ENCODE data around the gene CAMK1.
"Not testable (repeated sequence)": the region's sequence is repeated elsewhere in the genome, so short reads cannot be mapped to it uniquely, and the experiment has no call there.

Gene CAMK1

GRCh38 chr3:9792405-9793160 is 22.8 kb upstream of the CAMK1 start, which contains the start of the genes ARPC4 and TADA3:
Gene ARPC4 (plus strand): TSS chr3:9793082. CDS start chr3:9793122, 40 bp downstream.
Gene TADA3 (minus strand): TSS chr3:9792473. CDS start chr3:9791466, 1,007 bp downstream.
- DNase-seq, result peak; percentile 95 to 96 (median 96)

GRCh38 chr3:9791790-9792404 is 22.1 kb upstream of the CAMK1 start:
- DNase-seq, result no peak

- no peak for DNase-seq
These were observed 21.4 kb upstream of the CAMK1 start for GRCh38 chr3:9791127-9791526.

DNA sequence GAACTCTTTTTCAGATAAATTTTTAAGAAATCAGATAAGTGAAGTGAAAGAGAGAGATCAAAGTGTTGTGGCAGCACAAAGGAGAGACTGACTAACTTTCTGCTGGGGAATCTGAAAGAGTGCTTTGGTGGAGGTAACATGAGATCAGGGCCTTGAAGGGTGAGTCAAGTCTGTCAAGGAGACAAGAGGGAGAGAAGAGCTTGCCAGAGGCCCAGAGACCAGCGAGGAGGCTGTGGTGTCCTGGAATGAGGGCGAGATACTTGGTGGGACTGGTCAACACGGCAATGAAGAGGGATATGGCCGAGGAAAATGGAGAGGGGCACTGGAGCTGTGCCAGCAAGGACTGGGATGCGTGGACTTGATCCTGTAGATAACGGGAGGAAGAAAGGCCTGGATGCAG is 18.0 kb upstream of the CAMK1 start:
- DNase-seq, result no peak

DNA sequence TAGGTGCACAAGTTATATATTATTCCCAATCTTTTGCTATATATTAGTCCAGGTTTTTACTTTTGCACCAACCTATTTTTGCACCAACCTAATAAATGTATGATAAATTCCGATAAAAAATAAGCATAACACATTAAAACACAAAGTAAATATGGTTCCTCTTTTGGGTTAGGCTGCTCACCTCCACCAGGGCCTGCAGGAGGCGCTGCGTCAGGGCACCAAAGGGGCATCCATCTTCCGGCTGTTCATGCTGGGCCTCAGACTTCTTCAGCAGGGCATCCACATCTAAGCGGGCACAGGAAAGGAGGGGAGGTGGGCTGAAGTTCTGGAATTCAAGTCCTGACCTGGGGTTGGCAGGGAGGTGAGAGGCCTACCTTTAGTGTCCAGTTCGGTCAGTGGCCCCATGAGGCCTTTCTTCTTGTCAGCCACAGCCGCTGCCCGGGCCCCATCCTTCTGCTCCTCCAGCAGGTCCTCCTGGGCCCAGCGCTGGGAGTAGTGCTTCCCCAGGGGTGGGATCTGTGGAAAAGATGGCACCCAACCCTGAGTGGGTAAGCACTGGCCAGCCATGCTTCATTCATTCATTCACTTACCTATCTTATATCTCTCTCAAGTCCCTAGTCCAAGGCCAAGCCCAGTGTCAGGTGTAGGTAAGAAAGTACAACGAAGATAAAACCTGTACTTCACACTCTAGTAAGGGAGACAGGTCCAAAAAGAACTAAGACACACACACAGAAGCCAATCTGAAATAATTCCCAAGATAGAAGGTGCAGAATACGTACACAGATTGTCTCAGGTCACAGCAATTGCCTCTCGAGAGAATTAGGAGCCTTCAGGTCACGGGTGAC is 17.3 kb upstream of the CAMK1 start:
- peak in 1 of 3 donors; percentile 37 for DNase-seq

GRCh38 chr3:9786209-9786739 is 16.5 kb upstream of the CAMK1 start:
- DNase-seq, result no peak

GRCh38 chr3:9785602-9786001 is 15.9 kb upstream of the CAMK1 start:
- no peak for DNase-seq

GRCh38 chr3:9784965-9785364 is 15.2 kb upstream of the CAMK1 start:
- DNase-seq, result no peak

DNA sequence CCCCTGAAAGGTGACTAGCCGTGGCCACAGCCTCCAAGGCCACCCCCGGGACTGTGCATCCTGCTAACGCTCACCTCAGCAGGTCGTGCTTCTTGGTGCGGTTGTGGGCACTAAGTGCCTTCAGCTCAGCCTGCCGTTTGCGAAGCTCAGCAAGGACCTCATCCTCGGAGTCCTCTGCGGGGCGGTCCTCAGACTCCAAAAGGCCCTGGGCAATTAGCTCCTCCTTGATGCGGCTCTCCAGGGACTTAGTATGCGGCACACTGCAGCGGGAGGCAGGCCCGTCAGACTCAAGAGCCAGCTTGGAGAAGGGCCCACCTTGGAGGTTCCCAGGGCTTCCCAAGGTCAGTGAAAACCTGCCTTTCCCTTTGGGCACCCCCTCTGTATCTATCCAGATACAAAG is 14.2 kb upstream of the CAMK1 start:
- no peak for DNase-seq

GRCh38 chr3:9782770-9783169 is 13.0 kb upstream of the CAMK1 start:
- DNase-seq, result no peak

DNA sequence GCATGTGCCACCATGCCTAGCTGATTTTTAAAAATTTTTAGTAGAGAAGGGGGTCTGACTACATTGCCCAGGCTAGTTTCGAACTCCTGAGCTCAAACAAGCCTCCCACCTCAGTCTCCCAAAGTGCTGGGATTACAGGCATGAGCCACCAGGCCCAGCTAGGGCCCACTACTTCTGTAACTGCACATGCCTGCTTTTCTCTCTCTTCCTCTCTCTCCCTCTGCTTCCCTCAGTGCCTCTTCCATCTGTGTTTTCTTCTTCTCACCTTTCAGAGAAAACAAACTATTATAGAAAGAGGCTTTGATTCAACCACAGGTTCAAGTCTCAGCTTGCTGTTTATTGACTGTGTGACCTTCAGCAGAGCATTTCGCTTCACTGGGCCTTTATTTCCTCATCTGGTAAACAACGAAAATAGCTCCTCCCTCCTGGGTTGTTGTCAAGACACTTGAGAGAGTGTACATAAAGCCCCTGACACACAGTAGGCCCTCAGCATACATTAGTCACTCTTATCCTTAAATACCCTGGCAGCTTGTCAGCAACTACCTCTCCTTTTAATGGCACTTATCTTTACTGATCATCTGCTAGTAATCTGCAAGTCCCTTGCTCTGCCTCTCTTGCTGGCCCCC is 12.3 kb upstream of the CAMK1 start:
- DNase-seq, result no peak

GRCh38 chr3:9781551-9781950 is 11.8 kb upstream of the CAMK1 start:
- DNase-seq, result no peak

DNA sequence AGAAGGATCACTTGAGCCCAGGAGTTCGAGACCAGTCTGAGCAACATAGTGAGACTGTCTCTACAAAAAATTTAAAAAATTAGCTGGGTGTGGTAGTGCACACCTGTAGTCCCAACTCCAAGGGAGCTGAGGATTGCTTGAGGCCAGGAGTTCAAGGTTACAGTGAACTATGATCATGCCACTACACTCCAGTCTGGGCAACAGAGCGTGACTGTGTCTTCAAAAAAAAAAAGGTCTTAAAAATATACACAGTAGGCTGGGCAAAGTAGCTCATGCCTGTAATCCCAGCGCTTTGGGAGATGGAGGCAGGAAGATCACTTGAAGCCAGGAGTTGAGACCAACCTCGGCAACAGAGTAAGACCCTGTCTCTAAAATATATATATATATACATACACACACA is 11.2 kb upstream of the CAMK1 start:
- no peak for DNase-seq

DNA sequence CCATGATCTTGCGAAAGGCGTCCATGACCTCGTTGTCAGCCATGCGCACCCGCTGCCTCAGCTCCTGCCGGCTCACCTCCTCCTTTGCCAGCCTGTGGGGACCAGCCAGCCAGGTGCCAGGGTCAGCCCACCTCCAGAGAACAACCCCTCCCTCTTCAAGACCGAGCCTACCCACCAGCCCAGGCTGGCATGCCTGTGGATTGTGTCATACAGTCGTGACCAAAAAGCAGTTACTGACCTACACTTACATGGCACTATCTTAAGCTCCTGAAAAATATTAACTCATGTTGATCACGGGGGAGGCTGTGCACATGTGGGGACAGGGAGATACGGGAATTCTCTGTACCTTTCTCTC is 10.7 kb upstream of the CAMK1 start:
- DNase-seq, result peak in 1 of 3 donors; percentile 24

DNA sequence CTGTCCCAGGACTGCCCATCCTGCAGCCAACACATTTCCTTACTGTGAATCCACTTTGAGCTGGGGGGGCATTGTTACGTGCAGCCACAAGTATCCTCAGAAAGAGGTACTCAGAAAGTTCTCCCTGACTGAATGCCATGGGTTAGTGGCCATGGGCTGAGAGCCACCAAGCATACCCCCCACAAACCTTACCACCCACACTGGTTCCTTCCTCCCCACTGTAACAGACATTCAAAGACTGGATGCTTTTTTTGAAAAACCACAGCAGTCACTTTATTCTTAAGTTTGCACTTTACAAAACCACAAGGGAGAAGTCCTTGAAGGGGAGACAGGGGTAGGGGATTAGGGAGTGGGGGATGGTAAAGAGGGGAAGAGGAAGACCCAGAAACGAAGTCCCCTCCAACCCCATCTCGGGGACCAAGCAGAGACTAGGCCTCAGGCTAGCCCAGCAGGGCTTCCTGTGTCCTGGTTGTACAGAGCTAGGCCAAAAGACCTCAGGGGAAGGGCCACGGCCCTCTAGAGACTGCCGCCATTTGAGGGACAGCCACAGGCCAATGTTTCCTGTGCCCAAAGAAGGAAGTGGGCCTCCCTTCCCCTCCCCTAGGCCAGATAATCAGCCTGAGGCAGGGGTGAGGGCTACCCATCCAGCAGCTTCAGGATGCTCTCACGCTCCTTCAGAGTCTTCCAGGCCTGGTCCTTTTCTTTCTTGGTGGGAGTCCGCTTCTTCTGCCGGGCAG is 10.1 kb upstream of the CAMK1 start:
- peak; percentile 31 to 55 (median 31) for DNase-seq

DNA sequence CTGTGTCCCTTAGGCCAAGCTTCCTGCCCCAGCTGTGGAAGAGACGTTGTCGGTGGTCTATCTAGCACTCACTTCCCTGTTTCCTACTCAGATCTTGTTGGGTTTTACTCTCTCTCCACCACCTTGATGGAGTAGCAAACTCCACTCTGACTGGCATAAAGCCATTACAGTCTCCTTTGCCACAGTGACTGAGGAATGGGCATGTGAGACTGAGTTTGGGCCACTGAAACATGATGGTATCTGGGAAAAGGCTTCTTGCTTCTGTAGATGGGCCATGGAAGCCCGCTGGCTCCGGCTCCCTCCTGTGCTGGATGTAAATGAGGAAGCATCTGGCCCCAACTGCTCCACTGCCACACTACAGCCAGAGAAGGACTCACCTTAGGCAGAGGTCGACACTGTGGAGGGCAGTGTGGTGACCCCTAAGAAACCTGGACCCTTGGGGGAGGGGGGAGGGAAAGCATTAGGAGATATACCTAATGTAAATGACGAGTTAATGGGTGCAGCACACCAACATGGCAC is 9.4 kb upstream of the CAMK1 start:
- DNase-seq, result peak in 2 of 3 donors; percentile 30 to 51

GRCh38 chr3:9778143-9779074 is 8.7 kb upstream of the CAMK1 start:
- peak; percentile 79 to 88 (median 84) for DNase-seq

- DNase-seq, result no peak
These were observed 7.9 kb upstream of the CAMK1 start for GRCh38 chr3:9777694-9778021.

DNA sequence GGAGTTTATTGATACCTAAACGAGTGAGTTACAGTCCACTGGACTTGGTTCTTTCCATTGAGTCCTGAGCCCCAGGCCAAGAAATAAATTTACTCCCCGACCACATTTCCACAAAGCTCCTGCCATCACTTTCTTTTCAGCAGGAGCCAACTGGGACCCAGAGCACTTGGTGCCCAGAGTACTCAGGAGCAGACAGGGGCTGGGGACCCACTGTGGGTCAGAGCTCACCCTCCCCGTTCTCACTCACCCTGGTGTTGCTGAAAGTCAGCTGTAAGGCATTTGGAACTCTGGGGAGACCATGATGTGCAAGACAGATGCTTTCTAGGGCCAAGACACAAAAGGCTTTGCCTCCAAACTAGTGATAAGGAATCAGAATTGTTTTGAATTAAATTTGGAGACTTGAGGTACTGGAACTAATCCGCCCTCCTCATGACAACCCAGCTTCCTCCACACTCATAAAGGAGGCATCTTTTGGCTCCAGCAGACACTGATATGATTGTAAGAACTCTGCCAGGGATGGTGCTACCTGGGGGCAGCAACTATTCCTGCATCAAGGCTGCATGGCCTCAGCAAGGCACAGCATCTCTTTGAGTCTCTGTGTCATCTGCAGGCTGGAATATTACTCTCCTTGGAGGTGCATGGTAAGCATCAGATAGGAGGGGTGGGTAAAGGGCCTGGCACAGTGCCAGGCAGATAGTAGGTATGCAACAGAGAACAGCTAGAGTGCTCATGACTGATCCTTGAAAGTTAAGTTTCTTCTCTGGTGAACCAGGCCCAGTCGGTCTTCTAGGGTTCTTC is 7.3 kb upstream of the CAMK1 start:
- DNase-seq, result peak in 2 of 3 donors; percentile 25 to 36

- not testable (repeated sequence) for DNase-seq
These were observed 1.3 kb upstream of the CAMK1 start for GRCh38 chr3:9771007-9771406.

Data from suppressor macrophage treated with lipopolysaccharide for 1 hour (primary cell).